ENCODE data around the gene TPTE2.
A peak's percentile ranks its signal among the peaks of the same experiment; 100 is the strongest.
"Not testable (repeated sequence)": the region's sequence is repeated elsewhere in the genome, so short reads cannot be mapped to it uniquely, and the experiment has no call there.

The TPTE2 gene

DNA sequence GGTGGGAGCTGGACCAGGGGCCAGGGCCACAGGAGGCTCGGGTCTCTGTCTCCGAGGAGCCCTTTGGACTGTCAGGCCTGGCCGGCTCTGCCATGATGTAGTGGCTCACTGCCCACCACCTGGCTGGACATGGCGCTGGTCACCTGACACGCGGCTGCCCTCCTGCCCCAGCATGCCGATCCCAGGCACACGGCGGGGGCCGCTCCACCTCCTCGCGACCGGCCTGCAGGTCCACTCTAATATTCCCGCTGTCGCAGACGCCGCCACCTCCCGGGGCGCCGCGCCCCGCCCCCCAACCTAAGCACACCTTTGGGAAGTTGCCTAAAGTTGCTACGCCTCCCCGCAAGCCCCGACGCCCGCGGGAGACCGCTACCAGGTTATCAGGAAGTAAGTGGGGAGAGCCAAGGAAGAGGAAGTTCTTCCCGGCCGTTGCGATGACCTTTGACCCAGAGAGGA is at the start of gene TPTE2:
TSS of gene TPTE2 (minus strand) at position 406 of the 456 bp plus-strand sequence. CDS start 58,298 bp downstream, outside the sequence.
- DNase-seq, result not testable (repeated sequence)

DNA sequence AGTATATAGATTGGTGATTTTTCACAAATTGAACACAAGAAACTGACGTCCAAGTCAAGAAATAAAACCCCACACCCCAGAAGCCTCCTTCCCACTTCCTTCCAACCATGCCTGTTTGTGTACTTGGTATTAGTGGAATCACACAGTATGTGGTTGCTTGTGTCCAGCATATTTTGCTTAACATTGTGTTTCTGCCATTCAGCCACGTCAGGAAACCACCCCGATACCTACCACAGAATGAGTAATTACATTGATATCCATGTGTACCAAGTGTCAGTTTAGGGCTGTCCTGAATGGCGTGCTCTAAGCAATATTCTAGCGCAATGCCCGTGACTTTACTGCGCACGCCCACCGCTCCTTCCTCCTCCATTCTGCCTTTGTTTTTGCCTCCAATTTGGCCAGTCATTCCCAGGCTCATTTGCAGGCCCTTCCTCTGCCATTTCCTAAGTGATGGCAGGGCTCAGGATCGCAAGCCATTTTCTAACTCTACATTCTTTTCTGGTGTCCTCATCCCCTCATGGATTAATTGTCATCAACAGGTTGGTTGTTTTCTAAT is 46.3 kb upstream of the TPTE2 start:
- no peak for DNase-seq

DNA sequence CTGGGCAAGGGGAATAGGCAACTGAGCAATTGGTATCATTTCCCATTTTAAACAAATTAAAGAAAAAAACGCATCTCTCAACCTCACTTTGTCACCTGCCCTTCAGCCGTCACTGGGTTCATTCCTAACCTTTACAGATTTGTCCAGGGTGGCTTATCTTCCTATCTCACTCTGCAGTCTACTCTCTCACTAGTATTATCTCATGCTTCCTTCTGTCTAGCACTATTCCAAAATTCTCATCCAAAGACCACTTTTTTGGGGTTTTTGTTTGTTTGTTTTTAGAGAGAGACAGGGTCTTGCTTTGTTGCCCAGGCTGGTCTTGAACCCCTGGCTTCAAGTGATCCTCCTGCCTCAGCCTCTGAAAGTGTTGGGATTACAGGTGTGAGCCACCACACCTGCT is 45.4 kb upstream of the TPTE2 start:
- DNase-seq, result no peak

DNA sequence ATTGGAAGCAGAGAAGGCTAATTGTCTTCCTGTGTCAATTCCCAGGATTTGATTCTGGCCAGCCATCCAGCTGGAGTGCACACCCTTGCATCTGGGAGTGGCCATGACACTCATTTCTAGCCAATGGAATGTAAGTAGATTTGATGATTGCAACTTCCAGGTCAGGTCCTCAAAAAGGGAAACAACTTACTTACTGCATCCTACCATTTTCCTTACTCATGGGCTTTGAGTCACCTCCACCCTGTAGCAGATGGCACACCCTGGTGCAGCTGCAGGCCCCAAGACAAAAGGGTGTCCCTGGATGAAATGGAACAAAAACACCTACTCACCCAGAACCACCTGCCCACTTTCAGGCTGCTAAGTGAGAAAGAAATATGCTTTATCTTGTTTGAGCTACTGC is 44.8 kb upstream of the TPTE2 start:
- no peak for DNase-seq

DNA sequence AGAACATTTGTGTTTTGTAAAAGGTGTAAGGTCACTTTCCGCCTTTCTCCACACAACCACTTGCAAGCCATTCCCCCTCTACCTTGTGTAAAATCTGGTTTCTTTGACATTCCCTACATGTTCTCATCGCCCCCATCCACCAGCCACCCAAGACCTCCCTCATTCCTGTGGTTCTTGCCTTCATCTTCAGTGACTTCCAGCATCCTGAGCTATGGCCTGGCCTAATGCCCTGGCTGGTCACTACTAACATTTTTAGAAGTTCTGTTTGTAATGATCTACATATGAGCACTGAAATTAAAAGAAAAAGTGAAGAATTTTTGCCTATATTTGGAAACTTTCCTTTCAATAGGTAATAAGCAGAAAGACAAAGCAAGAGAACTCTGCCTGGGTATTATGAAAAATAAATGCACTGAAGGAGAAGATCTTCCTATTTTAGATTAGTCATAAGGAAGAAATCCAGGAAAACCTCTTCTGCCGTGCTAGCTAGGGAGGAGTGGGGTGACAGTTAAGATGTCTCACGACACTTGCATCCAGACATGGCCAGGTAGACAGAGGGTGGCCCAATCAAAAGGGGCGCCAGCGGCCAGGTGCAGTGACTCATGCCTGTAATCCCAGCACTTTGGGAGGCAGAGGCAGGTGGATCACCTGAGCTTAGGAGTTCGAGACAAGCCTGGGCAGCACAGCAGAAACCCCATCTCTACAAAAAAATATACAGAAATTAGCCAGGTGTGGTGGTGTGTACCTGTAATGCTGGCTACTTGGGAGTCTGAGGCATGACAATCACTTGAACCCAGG is 44.0 kb upstream of the TPTE2 start:
- no peak for DNase-seq

DNA sequence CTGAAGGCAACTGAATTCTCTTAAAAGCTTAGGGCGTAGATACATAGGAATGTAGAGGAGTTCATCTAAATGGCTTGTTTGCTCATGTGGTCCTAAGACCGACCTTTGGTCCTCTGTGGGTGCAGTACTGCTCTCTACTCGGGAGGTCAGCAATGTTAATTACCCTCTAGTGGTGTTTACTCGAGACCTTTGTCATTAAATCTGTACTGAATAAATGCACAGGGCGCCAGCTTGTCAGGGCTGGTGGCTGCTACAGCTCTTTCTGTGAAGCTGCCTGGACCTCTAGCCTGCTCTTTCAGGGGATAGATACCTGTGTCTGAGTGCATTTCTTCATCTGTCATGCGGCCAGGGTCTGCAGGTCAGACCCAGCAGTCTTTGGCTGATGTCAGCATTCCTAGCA is 43.0 kb upstream of the TPTE2 start:
- DNase-seq, result no peak

DNA sequence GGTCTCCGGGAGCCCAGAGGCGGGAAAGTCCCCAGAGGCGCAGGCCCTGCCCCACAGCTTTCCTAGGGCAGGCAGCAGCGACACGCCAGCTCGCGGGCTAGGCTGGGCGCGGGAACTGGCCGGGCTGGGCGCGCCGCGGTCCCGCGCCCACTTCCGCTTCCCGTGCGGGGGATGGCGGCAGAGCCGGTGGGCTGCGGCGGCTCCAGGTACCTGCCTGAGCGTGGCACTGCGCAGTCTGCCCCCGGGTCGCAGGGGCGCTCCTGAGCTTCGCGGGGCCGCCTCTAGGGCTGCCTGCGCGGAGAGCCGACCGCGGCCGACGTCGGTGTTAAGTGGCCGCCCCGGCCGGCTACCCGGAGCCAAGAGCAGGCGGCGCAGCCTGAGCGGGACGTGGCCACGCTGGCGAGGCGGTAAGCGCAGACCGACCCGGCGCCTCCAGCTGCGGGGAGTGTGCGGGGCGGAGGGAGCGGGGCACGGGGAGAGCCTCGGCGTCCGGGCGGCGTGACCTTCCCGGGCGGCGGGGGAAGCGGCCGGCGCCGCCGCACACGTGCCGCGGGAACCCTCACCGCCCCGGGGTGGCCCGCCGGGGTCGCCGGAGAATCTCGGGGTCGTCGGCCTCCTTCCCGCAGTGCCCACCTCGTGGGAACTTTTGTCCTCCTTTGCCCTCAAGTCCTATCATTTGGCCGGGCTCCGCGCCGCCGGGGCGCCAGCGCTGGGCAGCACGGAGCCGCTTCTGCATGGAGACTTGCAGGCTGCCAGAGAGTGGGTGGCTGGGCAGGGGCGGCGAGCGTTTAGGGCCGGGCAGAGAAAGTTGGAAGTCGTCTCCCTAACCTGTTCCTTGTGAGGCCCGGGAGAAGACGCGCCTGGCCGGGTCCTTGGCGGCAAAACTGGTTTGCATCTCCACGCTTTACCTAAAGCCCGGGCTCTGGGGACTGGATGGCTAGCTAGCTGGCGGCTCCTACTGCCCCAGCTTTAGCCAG is 40.7 kb upstream of the TPTE2 start:
- DNase-seq, result peak; percentile 52

DNA sequence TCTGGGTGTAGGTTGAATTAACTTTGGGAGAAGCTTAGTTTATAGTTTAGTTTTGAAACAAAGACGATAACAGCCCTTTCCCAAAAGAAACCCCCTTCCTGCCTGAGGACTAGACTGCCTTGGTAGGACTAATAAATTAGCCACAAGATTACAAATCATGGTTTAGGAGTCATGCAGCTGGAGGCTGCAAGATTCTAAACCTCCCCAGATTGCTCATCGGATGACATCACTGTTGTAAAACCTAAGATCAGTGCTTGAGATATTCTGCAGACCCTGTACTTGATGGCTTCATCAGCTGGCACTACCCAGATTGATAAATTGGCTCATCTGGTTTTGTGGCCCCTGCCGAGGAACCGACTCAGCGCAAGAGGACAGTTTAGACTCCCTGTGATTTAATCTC is 36.2 kb upstream of the TPTE2 start:
- no peak for DNase-seq

DNA sequence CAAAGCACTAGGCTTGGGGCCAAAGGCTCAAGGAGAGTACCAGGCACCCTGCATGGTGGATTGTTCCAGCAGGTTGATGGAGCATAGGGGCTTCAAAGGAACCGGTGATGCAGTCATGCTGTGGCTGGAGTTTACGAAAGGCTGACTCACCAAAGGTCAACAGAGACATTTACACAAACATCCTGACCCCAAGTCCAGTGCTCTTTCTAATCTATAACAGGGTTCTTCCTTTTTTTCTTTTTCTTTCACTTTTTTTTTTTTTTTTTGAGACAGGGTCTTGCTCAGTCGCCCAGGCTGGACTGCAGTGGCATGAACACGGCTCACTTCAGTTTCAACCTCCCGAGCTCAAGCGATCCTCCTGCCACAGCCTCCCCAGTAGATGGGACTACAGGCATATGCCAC is 35.6 kb upstream of the TPTE2 start:
- DNase-seq, result no peak

DNA sequence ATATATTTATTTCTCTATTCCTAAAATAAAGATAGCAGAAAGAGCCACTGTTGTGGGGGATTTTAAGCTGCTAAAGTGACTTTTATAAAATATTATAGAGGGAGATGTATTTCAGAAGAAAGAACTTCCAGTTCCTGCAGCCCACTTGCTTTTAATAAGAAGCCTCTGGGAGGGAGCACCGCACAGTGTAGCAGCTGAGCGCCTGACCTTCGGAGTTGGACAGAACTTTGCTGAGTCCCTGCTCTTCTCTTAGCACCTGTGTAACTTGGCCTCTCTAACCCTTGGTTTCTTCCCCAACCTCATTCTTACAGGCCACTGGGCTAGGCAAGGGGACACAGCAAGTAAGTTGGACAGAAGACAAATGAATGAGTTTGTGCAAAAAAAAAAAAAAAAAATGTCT is 34.8 kb upstream of the TPTE2 start:
- no peak for DNase-seq

DNA sequence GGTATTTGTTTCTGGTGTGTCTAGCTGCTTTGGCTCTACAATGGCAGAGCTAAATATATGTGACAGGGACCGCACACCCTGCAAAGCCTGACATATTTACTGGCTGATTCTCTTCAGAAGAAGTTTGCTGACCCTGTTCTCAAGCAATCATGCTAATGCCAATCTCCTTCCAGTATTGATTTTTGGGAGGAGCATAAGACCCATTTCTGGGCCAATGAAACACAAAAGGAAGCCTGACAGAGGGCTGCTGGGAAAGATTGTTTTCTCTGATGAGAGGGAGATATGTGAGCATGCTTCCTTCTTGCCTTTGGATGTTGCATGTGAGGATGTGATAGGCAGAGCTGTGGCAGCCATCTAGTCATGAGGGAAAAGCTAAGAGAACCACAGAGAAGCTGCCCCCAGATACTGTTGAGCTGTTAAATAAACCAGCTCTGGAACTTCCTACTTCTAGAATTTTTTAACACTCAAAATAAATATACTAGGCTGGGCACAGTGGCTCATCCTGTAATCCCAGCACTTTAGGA is 31.4 kb upstream of the TPTE2 start:
- no peak for DNase-seq

DNA sequence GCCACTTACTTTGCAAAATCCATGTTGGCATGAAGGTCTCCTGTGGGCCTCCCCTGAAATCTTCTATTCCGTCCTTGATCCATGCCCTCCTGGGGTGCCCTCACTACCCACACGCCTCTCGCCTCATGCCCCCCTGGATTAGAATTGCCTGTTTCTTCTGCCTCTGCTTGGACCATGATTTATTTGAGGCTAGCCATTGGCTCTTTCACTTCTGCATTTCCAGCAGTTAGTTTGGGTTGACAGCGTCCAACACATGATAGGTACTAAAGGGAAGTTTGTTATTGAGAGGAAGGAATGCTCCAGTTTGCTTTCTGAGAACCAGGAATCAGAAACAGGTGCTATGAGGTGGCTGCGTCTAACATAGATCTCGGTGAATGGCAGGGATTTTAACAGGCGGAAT is 30.5 kb upstream of the TPTE2 start:
- no peak for DNase-seq

DNA sequence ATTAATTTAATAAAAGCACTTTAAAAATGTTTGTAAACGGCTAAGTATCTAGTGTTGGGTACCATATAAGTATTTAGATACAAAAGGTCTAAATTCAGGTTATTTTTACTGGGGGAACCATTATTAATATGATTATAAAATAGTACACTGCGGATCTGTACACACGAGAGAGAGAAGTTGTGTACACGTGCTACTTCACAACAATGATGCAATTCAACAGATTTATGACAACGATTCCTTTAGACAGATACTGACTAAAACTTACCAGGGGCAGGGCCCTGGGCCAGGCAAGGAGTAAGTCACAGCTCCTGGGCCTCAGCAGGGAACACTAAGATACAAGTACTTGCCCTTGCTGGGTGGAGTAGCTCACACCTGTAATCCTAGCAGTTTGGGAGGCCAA is 29.1 kb upstream of the TPTE2 start:
- DNase-seq, result no peak

DNA sequence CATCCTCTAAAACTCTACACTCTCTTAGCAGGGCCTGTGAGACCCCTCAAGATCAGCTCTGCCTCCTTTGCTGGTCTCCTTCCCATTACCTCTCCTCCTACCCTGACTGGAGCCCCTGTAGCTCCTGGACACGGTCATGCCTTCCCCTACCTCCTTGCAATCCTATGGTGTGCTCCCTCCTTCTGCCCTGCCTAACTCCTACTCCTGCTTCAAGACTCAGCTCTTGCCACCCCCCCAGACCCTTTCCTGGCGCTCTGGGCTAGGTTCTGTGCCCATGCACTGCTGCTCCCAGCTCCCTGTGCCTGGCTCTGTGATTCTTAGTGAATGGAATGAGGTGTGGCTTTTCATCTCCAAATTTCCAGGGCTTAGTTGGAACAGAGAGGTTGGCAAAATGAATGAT is 28.0 kb upstream of the TPTE2 start:
- DNase-seq, result no peak

DNA sequence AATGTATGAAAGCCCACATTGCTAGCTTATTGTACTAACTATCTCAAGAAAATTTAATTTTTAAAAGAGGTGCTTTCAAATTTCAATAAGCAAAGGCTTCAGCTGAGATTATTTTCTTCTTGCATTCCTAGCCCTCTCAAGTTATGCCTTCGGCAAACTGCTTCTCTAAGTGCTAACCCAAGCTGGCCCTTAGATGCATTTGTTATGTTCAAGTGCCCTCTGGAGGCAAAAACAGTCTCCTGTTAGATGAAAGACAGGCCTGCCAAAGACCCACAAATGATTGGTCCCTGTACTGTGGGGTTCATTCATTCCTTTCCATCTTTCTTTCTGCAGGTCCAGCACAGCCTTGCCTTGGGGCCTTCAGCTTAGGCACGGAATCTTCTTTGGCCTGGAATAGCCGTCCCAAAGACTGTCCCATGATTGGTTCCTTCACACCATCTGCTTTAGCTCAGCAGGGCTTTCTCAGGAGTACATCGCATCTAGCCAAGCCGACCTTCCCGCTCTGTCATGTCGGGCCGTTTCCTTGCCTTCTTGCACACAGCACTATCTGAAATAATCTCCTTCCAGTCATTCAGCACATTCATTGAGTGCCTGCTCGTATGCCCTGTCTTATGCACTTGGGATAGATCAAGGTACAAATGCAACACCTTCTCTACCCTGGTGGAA is 26.4 kb upstream of the TPTE2 start:
- DNase-seq, result no peak

DNA sequence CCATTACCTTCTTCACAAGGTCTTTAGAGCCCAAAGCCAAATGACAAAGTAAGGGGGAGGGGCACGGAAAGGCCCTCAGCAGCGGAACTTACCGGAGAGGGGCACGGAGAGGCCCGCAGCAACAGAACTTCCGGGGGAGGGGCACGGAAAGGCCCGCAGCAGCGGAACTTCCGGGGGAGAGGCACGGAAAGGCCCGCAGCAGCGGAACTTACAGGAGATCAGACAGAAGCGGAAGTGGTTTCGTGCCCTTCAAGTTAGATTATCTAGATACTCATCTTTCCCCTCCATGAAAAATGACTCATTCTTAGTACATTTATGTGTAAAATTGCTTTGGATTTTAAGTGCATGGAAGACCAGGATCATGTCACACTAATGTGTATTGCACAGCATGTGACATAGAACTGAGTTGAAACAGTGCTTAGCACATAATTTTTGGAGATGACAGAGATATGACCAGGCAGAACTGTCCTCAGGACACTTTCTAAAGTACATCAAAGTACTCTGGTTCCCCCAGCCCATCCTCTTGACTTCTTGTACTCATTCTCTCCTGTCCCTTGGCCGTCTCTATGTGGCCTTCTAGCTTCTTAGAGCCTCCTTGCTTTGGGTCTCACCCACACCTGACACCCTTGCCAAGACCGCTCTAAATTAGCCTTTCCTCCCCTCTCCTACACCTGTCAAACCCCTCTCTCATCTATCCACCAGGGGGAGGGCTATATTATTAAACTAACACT is 25.7 kb upstream of the TPTE2 start:
- DNase-seq, result no peak

DNA sequence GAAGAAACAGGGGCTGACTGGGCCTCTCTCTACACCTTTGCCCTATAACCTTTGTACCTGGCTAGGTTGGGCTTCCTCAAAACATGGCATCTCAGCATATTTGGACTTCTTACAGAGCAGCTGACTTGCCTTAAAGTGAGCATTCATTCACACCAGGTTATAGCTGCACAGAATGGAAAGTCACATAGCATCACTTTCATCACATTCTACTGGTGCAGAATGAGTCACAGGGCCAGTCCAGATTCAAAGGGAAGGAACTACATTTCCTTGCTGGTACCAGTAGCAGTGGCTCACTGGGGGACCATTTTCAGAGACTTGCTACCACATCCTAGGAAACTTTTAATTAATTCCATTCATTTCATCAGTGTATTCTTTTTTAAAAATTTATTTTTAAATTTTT is 20.3 kb upstream of the TPTE2 start:
- no peak for DNase-seq

DNA sequence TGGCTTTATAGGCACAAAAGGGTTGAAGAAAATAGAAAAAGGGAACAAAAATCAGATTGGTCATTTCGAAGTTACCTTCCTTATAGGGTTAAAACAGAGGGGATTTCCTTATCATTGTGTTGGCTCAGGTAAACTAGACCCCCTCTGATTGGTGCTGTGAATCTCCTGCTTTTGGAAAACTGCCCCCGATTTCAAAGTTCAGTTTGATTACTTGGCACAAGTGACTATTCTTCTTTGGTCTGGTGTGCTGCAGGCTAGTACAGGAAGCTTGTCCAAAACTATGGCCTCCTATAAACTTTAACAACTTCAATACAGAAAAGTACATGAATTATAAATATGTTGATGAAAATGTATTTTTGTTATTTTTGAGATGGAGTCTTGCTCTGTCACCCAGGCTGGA is 13.9 kb upstream of the TPTE2 start:
- no peak for DNase-seq

DNA sequence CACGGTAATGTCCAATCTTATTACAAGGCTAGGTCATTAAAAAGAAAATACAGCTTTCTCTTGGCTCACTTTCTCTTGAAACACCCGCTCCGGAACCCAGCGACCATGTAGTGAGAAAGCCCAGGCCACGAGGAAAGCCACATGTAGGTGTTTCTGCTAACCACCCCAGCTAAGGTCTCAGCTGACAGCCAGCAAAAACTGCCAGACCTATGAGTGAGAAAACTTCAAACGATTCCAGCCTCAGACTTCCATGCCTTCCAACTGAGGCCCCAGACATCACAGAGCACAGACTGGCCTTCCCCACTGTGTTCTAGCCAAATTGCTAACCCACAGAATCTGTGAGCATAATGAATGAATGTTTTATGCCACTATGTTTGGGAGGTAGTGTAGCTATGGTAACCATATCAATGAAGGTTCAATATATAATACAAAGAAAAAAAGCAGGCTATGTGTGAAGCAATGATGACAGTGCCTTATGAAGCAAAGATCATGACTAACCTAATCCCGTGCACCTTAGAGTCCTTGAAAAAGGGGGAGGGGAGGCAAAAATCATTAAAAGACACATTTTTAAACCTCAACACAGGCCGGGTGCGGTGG is 11.9 kb upstream of the TPTE2 start:
- no peak for DNase-seq

DNA sequence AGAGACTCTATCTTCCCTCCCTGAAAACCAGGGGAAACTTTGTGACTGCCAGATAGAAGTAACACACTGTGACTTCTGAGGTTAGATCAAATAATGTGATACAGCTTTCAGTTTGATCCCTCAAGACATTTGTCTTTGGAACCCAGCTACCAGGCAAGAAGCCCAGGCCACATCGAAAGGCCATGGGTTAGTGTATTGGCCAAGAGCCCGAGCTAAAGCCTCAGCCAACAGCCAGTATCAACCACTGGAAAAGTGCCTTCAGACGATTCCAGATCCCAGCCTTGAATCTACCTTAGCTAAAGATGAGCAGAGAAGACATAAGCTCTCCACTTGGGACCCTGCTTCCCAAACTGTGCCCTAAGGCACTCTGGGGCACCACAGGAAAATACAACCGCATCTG is 10.9 kb upstream of the TPTE2 start:
- DNase-seq, result no peak

DNA sequence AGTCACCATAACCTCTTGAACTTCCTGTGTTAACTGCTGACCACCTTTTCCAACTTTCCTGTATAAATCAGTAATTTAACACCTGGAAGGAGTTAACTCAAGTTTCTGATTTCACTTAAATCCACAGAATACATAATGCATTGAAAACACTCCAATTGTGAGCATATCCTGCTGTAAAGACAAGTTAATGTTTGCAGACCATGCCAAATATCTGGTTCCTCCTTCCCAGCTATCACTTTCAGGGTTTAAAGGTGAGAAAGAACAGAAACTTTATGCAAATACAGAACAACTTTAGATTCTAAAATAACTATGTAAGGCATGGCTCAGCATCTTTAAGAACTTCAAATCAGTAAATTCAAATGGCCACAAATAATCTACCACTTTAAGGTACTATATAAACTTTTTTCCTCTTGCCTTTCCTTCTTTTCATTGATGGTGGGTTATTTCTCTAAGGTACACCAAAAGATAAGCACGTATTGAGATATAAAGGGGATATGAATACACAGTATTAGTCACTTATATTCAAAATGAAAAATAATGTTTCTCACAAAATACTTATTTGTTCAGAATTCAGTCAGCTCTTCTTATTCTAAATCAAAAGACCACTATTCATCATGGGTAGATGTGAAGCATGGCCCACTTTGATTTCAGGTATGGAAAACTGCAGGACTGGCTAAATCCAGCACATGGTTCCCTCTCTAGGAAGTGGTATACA is 6.6 kb upstream of the TPTE2 start:
- no peak for DNase-seq
